Endothelial cell of umbilical vein (primary cell): ENCODE measurements around the gene OCRL.

ENCODE experiments used
- EZH2 ChIP-seq: IDR thresholded peaks from 2 replicates; pipeline ENCODE4 v1.6.1; 2012; ENCODE audit warnings: borderline replicate concordance, low read depth, mild to moderate bottlenecking, moderate library complexity, low read length, inconsistent platforms; ENCODE audit not compliant: severe bottlenecking
- MYC ChIP-seq: IDR thresholded peaks from one replicate; pipeline ENCODE4 v1.6.1; 2011; ENCODE audit warnings: mild to moderate bottlenecking, low read depth, low read length
- POLR2A ChIP-seq: IDR thresholded peaks from 2 replicates; pipeline ENCODE4 v1.6.1; 2012; ENCODE audit warnings: low read depth, mild to moderate bottlenecking, control low read depth, low read length
- POLR2AphosphoS5 ChIP-seq: IDR thresholded peaks from 2 replicates; pipeline ENCODE4 v1.6.1; 2012; ENCODE audit warnings: low read depth, mild to moderate bottlenecking, control low read depth, low read length, moderate library complexity; ENCODE audit not compliant: insufficient read depth
- TF ChIP-seq, protein P1 (sequence below), 2 donors: IDR thresholded peaks; 1 replicate in 1 of 2; 2 replicates in 1 of 2; pipeline ENCODE4 v1.5.1; 2011; ENCODE audit warnings: low read length in 2 of 2, mild to moderate bottlenecking in 2 of 2, moderate library complexity in 2 of 2, control low read depth in 1 of 2, inconsistent platforms in 1 of 2, low read depth in 1 of 2; ENCODE audit not compliant: insufficient read depth in 1 of 2; ENCODE audit errors: extremely low read depth in 1 of 2
- TF ChIP-seq, protein P2 (sequence below): IDR thresholded peaks from 2 replicates; pipeline ENCODE4 v1.6.1; 2011; ENCODE audit not compliant: insufficient read depth, insufficient read length

DNA sequence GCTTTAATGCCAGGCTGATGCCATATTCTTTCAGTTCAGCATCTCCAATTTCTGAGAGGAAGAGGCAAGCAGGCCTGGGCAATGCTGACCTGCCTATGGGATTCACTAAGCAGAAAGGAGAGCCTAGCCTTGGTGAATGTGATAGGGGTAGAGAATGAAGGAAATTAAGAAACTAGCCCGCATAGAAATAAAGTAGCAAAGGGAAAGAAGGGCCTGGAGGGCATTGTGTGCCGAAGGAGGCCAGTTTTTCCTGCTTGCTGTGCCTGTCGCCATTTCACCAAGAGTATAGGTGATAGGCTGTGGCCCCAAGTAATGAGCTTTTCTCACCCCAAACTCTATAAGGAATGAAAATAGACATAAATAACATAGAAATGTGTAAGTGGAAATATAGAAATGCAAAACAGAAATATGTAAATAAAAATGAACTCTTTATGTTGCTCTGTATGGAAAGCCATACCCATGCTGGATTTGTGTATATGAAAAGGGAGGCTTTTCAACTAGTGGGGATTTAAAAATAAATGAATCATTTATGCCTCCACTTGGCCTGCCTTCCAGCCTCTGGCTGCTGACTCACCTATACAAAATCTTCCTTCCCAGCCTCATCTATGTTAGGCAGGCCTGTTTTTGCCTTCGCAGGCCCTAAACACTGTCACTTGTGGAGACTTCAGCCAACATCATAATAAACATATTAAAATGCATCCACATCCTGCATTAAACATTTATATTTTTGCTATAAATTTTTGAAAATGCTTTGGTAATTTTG, 5.1 kb upstream of the OCRL start:
- TF ChIP-seq, protein P1, sequence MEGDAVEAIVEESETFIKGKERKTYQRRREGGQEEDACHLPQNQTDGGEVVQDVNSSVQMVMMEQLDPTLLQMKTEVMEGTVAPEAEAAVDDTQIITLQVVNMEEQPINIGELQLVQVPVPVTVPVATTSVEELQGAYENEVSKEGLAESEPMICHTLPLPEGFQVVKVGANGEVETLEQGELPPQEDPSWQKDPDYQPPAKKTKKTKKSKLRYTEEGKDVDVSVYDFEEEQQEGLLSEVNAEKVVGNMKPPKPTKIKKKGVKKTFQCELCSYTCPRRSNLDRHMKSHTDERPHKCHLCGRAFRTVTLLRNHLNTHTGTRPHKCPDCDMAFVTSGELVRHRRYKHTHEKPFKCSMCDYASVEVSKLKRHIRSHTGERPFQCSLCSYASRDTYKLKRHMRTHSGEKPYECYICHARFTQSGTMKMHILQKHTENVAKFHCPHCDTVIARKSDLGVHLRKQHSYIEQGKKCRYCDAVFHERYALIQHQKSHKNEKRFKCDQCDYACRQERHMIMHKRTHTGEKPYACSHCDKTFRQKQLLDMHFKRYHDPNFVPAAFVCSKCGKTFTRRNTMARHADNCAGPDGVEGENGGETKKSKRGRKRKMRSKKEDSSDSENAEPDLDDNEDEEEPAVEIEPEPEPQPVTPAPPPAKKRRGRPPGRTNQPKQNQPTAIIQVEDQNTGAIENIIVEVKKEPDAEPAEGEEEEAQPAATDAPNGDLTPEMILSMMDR (IDR thresholded peaks at IDR 0.05; ENCODE audit: extremely low read depth in 1 of 2, insufficient read depth in 1 of 2, low read depth in 1 of 2, low read length in 2 of 2) = no peak
- TF ChIP-seq, protein P2, sequence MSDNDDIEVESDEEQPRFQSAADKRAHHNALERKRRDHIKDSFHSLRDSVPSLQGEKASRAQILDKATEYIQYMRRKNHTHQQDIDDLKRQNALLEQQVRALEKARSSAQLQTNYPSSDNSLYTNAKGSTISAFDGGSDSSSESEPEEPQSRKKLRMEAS = no peak
- TF ChIP-seq POLR2AphosphoS5 = no peak
- no peak for TF ChIP-seq POLR2A
- no peak for TF ChIP-seq EZH2
- no peak for TF ChIP-seq MYC
